DND-41 (cell line): Measurements from ENCODE around the gene CTIF.

Experiments
- CTCF ChIP-seq: IDR thresholded peaks from 2 replicates; pipeline ENCODE4 v1.5.1; 2012; ENCODE audit warnings: borderline replicate concordance, low read length, moderate library complexity, mild to moderate bottlenecking; ENCODE audit not compliant: poor library complexity, severe bottlenecking; ENCODE audit errors: extremely low read depth
- EZH2 ChIP-seq: IDR thresholded peaks from 3 replicates; pipeline ENCODE4 v1.6.1; 2012; ENCODE audit warnings: borderline replicate concordance, low read depth, mild to moderate bottlenecking, moderate library complexity, low read length, inconsistent platforms; ENCODE audit not compliant: severe bottlenecking

GRCh38 chr18:48680339-48681250 lies 141.8 kb downstream of the CTIF start:
- TF ChIP-seq CTCF (no peak), EZH2 (no peak)
